ENCODE results near the gene SERP1. TPM values are rescaled to one million over a fixed set of nuclear protein-coding genes. Genes with fewer than 3 reads are reported as not detected.

The SERP1 gene
- 78.9 TPM for total RNA-seq

GRCh38 chr3:150546226-150547044, at the start of gene SERP1, which contains the start of gene EIF2A:
Gene SERP1 (minus strand): TSS chr3:150546496. CDS start chr3:150546135, 361 bp downstream.
Gene EIF2A (plus strand): TSS chr3:150546787. CDS start chr3:150546803, 16 bp downstream.

Other genes starting within 250 kb of the SERP1 start
- gene TSC22D2, start 138.2 kb downstream of the SERP1 start, total RNA-seq: 47.6 TPM
- 317 TPM for gene EIF2A, start 291 bp upstream of the SERP1 start, total RNA-seq
- 71.4 TPM for gene SELENOT, start 56.8 kb upstream of the SERP1 start, total RNA-seq
- gene ERICH6, start 157.4 kb upstream of the SERP1 start, total RNA-seq: not detected
- gene SIAH2, start 216.7 kb upstream of the SERP1 start, total RNA-seq: 26.0 TPM